Mucosa of rectum (tissue), 2 donors: ENCODE data around the gene ITPR1.

Experiments
- H3K27ac ChIP-seq, 2 donors: one replicate each; pipeline ENCODE4 v1.7.0; 2013; ENCODE audit warnings: inconsistent platforms in 2 of 2, low read depth in 2 of 2, low read length in 2 of 2
- H3K27me3 ChIP-seq, 2 donors: one replicate each; pipeline ENCODE4 v1.7.0; 2013; ENCODE audit warnings: low read length in 2 of 2; ENCODE audit not compliant: control insufficient read depth in 2 of 2, insufficient read depth in 2 of 2
- H3K36me3 ChIP-seq, 2 donors: one replicate each; pipeline ENCODE4 v1.7.0; 2013; ENCODE audit warnings: low read length in 2 of 2; ENCODE audit not compliant: control insufficient read depth in 2 of 2, insufficient read depth in 2 of 2
- H3K4me1 ChIP-seq, 2 donors: one replicate each; pipeline ENCODE4 v1.7.0; 2013; ENCODE audit warnings: low read length in 2 of 2, mild to moderate bottlenecking in 1 of 2; ENCODE audit not compliant: control insufficient read depth in 2 of 2, insufficient read depth in 2 of 2
- H3K4me3 ChIP-seq, 2 donors: one replicate each; pipeline ENCODE4 v1.7.0; 2013; ENCODE audit warnings: low read length in 2 of 2
- H3K9ac ChIP-seq, 2 donors: one replicate each; pipeline ENCODE4 v1.7.0; 2013; ENCODE audit warnings: low read length in 2 of 2, low read depth in 1 of 2, mild to moderate bottlenecking in 1 of 2
- H3K9me3 ChIP-seq, 2 donors: one replicate each; pipeline ENCODE4 v1.7.0; 2013; ENCODE audit warnings: low read length in 2 of 2; ENCODE audit not compliant: control insufficient read depth in 2 of 2
- donor health status: healthy.
- donor health status: Normal muscosa, but diverticular disease.

The ITPR1 gene

GRCh38 chr3:4797201-4797705 lies 304.1 kb downstream of the ITPR1 start:
- Histone ChIP-seq H3K9ac (no peak overlapping the region), H3K27ac (no peak overlapping the region), H3K4me1 (no peaks in the 10 kb centered on the region), H3K4me3 (no peak overlapping the region), H3K9me3 (no peaks in the 10 kb centered on the region), H3K36me3 (peaks cover 2 to 4% of the 10 kb centered on the region in 2 donors), H3K27me3 (no peaks in the 10 kb centered on the region)

DNA sequence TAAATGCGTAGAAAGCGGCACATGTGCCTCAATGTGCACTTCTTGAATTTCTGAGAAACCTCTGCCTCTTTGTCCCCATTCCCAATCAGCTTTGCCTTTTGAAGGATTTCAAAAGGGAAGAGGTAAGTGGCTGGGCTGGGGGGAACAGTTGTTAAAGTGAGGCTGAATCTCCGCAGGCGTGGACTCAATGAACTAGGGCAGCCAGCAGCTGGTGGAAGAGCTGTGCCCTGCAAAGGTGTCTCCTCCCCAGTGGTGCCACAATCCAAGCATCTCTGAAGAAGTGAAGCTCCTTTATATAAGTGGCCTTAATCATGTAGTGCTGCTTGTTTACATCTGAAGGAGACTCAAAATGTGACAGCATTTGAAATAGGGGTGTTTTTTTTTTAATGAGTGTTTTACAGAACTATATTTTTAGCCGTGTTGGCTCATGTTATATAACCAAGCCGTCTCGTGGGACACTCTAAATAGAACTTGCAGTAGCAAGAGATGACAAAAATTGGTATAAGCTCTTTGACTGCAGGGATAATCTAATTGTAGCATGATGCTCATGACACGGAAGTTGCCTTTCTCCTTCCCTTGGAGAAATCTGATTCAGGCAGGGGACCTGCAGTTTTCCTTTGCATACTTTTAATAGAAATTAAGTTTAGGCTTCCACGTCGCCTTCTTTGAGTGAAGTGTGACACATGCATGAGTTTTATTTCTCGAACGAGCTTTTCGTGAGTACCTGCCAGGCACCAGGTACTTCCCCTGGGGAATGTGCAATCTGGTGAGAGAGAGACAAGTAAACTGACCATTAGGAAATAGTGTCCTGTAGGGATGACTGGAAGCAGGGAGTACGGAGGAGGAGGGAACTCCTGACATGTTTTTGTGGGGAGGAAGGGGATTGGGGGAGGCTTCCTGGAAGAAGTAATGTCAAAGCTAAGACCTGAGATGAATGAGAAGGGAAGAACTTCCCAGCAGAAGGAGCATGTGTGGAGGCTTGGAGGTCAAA lies 306.4 kb downstream of the ITPR1 start:
- Histone ChIP-seq H3K9me3 (no peaks in the 10 kb centered on the region), H3K4me1 (no peaks in the 10 kb centered on the region), H3K4me3 (no peak overlapping the region), H3K27me3 (no peaks in the 10 kb centered on the region), H3K27ac (no peak overlapping the region), H3K9ac (no peak overlapping the region), H3K36me3 (peaks cover 2 to 4% of the 10 kb centered on the region in 2 donors)

DNA sequence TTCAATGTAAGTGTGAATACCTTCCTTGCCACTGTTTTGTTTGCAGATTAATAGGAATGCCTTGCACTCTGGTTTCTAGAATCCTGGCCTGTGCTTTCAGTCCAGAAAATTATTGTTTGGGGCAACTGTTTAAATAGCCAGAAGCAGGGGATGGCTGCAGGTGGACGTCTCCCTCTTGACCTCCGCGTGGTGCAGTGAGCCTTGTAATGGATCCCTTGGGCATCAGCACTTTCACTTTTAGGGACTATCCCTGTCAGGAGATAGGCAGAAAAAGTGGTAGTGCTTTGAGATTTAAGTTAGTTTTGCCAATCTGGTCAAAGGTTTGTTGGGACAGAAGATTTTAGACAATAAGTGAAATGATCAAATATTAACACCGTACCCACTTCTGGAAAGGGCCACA lies 307.4 kb downstream of the ITPR1 start:
- Histone ChIP-seq H3K27ac (no peak overlapping the region), H3K4me3 (no peak overlapping the region), H3K36me3 (peaks cover 2 to 4% of the 10 kb centered on the region in 2 donors), H3K9me3 (no peaks in the 10 kb centered on the region), H3K27me3 (no peaks in the 10 kb centered on the region), H3K4me1 (no peaks in the 10 kb centered on the region), H3K9ac (no peak overlapping the region)

DNA sequence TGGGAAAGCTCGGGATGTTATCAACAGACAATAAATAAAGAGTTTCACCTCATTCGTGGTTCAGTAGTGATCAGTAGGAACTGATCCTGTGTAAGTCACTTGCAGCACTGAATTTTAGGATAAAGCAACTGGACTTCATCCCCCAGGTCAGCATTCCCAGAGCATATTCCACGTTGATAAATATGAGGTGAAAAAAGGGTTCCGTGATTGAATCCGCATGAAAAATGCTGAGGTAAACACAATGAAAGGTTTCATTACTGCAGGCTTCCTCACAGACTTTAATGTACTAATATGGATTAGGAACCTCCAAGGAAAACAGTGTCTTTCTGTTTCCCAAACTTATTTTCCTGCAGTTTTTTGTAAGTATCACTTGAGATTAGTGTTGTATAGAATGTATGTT lies 308.7 kb downstream of the ITPR1 start:
- Histone ChIP-seq H3K9me3 (no peaks in the 10 kb centered on the region), H3K4me1 (no peaks in the 10 kb centered on the region), H3K4me3 (no peak overlapping the region), H3K9ac (no peak overlapping the region), H3K27me3 (no peaks in the 10 kb centered on the region), H3K27ac (no peak overlapping the region), H3K36me3 (peaks cover 0 to 4% of the 10 kb centered on the region in 2 donors)

GRCh38 chr3:4802903-4803302 lies 309.8 kb downstream of the ITPR1 start:
- H3K4me1 ChIP-seq: no peaks in the 10 kb centered on the region
- H3K27me3 ChIP-seq: no peaks in the 10 kb centered on the region
- H3K36me3 ChIP-seq: peaks cover 0 to 4% of the 10 kb centered on the region in 2 donors
- no peak overlapping the region for H3K4me3 ChIP-seq
- H3K9me3 ChIP-seq: no peaks in the 10 kb centered on the region
- H3K27ac ChIP-seq: no peak overlapping the region
- H3K9ac ChIP-seq: no peak overlapping the region

DNA sequence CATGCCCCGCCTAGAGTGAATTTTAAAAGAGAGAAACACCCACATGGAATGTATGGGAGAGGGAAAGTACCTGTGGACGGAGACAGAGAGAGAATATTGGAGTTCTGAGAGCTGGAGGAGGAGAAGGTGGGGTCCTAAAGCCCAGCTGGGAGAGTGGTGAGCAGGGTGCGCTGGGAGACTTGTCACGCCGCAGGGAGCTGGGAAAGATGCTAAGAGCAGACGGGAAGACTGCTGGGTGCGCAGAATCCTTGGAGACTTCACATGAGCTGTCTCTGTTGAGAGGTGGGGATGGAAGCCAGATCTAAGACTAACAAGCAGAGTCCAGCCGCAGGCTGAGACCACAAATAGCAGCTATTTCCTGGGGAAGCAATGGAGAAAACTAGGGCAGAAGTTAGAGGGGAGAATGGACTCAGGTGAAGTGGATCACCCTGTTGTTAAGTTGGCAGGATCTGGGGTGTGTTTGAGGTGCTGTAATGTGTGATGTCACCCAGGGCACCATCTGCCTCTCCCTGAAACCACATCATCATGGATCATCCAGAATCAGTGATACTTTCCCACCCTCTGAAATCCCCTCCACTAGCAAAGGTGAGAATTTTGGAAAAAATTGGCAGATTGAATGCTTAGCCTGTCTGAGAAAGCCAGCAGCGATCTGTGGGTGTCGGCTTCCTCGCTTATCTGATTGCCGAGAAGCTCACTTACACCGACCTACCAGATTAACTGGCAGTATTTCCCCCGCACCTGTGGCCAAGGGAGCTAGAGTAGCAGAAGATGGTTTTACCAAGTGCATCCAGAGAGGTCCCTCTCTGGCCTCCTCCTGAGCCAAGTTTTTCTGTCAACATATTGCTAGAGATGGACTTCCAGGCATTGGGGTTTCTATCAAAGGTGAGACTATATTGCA lies 311.3 kb downstream of the ITPR1 start:
- no peaks in the 10 kb centered on the region for H3K9me3 ChIP-seq
- H3K4me1 ChIP-seq: peaks cover 0 to 4% of the 10 kb centered on the region in 2 donors
- H3K9ac ChIP-seq: no peak overlapping the region
- H3K36me3 ChIP-seq: peaks cover 0 to 2% of the 10 kb centered on the region in 2 donors
- no peak overlapping the region for H3K27ac ChIP-seq
- no peaks in the 10 kb centered on the region for H3K27me3 ChIP-seq
- H3K4me3 ChIP-seq: no peak overlapping the region

GRCh38 chr3:4805662-4806061 lies 312.5 kb downstream of the ITPR1 start:
- Histone ChIP-seq H3K27ac (no peak overlapping the region), H3K36me3 (peaks cover 0 to 4% of the 10 kb centered on the region in 2 donors), H3K4me1 (peaks cover 0 to 4% of the 10 kb centered on the region in 2 donors)

GRCh38 chr3:4806535-4807108 lies 313.5 kb downstream of the ITPR1 start:
- Histone ChIP-seq H3K27ac (no peak overlapping the region), H3K4me1 (peaks cover 0 to 4% of the 10 kb centered on the region in 2 donors), H3K9ac (no peak overlapping the region), H3K27me3 (no peaks in the 10 kb centered on the region), H3K9me3 (no peaks in the 10 kb centered on the region), H3K4me3 (no peak overlapping the region), H3K36me3 (peaks cover 0 to 4% of the 10 kb centered on the region in 2 donors)

More at GRCh38 chr3:4805662-4806061, 312.5 kb downstream of the ITPR1 start:
- Histone ChIP-seq H3K9me3 (no peaks in the 10 kb centered on the region), H3K4me3 (no peak overlapping the region), H3K9ac (no peak overlapping the region), H3K27me3 (no peaks in the 10 kb centered on the region)

DNA sequence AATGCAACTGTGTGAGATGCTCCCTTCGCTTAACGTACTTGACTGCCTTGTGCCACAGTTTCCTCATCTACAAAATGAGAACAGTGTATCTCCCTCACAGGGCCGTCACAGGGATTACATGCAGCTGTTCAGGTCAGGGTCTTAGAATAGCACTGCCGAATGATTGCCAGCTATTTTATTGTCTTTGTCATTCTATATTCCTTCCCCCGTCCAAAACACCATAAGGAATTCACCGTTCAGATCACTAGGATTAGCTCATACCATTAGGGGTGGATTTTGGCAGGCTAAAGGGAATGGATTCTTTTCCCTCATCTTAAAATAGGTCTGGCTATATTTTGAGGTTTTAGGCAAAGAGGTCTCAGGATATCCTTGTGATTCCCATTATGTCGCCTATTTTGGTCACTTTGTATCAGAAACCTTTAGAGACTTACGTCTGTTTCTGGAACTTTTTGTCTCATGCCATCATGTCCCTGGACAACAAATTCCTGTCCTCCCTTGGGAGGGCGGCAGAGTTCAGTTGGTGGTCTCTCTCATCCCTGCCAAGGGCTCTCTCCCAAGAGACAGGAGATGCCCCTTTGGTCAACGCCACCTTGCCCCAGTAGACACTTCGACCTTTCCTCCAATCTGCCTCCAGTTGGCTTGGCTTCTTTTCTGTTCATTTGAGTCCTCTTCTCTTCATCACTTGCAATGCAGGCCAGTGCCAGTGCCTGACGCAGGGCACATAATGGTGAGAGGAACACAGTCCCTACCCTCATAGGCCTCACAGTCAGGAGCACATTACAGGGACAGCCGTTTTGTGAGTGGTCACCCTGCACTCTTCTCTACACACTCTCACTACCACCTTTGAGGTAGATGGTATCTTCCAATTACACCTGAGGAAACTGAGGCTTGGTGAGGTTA lies 314.5 kb downstream of the ITPR1 start:
- peaks cover 0 to 4% of the 10 kb centered on the region in 2 donors for H3K4me1 ChIP-seq
- no peak overlapping the region for H3K4me3 ChIP-seq
- H3K9me3 ChIP-seq: no peaks in the 10 kb centered on the region
- H3K9ac ChIP-seq: no peak overlapping the region
- H3K27ac ChIP-seq: no peak overlapping the region
- no peaks in the 10 kb centered on the region for H3K27me3 ChIP-seq
- peaks cover 0 to 2% of the 10 kb centered on the region in 2 donors for H3K36me3 ChIP-seq
